Dermis microvascular lymphatic vessel endothelial cell (primary cell): ENCODE measurements around the gene BRF1. TPM values are rescaled to one million over a fixed set of nuclear protein-coding genes. Genes with fewer than 3 reads are reported as not detected.

ENCODE experiments used
- DNase-seq, 2 donors: peaks; one replicate each; pipeline versions ENCODE4 v3.0.0 to v3.0.0-alpha.2; 2010; ENCODE audit warnings: low read depth in 2 of 2
- total RNA-seq: library from RNA; depleted of rRNA; stranded (reverse); fragments of >200 nt; gene quantifications from 2 replicates; pipeline ENCODE4 v1.2.1, GENCODE V29; 2014

Gene BRF1
- total RNA-seq, 1 donor from 2014 or later = 20.8 TPM

DNA sequence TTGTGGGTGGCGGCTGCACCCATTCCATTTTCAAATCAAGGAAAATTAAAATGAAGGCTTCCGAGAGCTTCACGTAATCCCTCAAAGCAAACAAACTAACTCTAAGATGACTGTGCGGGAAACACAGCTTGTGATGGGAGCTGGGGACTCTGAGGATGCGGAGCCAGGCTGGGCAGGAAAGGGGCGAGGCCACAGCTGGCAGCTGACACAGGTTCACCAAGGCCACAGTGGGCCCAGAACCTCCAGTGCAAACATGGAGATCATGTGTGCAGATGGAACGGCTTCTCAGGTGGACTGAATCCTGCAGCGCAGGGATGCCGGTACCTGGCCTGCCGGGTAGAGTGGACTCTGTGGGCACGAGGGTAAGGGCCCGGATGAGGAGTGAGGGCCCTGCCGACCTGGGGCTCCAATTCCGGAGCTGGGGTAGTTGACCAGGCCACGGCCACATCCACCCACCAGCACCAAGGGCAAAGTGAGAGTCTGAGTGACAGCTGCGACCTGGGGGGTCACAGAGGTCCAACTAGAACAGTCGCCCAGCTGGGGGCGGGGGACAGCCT is 71.6 kb downstream of the BRF1 start:
- no peak for DNase-seq

DNA sequence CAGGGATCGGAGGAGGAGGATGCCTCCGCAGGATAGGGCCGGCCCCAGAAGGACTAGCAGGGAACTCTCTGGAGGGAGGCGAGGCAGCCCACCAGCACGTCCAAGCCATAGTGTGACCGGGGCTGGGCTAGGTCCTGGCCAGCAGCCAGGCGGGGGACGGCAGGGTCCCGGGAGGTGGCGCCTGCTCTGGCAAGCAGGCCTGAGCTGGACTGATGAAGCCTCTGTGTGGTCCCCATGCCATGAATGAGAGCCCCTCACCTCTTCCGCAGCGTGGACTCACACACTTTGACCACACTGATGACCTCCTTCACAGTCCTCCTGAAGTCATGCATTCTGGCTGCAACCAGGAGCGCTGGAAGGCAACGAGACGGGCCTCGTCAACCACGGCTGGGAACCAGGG is 72.2 kb downstream of the BRF1 start:
- no peak for DNase-seq

DNA sequence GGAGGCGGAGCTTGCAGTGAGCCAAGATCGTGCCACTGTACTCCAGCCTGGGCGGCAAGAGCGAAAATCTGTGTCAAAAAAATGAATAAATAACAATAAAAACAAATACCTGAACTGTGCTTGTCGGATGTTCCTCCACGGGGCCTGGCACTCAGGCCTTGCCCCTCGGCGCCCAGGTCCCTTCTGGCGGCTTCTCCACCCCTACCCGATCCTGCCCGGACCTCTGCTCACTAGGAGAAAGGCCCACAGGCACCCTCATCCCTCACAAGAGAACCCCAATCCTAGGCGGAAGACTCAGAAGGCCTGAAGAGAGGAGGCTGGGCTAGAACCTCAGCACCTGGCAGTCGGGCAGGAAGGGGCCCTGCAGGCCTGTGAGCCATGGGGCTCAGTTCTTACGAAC is 73.5 kb downstream of the BRF1 start:
- DNase-seq = no peak

GRCh38 chr14:105226198-105226597 is 74.6 kb downstream of the BRF1 start:
- DNase-seq = no peak

- no peak for DNase-seq
These were observed 75.8 kb downstream of the BRF1 start for GRCh38 chr14:105224845-105225570.

- DNase-seq = no peak
These were observed 76.8 kb downstream of the BRF1 start for GRCh38 chr14:105223770-105224544.

- DNase-seq = no peak
These were observed 77.5 kb downstream of the BRF1 start for GRCh38 chr14:105223260-105223659.

DNA sequence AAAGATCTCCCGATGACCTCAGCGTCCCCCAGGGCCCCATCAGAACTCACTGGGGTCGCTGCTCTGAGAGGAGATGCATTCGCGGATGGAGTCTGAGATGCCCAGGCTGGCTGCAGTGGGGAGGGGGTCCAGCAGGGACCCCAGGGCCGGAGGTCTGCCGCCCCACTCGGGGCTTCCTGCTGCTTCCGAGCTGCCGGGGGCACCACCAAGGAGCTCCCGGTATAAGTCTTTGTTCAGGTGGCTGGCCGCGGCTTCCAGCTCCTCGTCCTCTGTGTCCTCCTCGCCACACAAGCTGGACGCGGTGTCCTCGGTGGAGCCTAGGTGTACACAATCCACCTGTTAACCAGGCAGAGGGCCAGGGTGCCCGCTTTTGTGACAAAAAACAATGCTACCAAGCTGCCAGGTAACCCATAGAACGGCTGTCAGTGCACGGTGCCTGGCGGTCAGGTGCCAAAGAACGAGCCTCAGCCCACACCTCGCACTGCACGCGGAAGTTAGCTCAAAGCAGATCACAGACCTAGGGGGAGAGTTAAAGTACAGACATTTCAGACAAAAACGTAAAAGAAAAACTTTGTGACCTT is 79.1 kb downstream of the BRF1 start:
- DNase-seq = no peak

DNA sequence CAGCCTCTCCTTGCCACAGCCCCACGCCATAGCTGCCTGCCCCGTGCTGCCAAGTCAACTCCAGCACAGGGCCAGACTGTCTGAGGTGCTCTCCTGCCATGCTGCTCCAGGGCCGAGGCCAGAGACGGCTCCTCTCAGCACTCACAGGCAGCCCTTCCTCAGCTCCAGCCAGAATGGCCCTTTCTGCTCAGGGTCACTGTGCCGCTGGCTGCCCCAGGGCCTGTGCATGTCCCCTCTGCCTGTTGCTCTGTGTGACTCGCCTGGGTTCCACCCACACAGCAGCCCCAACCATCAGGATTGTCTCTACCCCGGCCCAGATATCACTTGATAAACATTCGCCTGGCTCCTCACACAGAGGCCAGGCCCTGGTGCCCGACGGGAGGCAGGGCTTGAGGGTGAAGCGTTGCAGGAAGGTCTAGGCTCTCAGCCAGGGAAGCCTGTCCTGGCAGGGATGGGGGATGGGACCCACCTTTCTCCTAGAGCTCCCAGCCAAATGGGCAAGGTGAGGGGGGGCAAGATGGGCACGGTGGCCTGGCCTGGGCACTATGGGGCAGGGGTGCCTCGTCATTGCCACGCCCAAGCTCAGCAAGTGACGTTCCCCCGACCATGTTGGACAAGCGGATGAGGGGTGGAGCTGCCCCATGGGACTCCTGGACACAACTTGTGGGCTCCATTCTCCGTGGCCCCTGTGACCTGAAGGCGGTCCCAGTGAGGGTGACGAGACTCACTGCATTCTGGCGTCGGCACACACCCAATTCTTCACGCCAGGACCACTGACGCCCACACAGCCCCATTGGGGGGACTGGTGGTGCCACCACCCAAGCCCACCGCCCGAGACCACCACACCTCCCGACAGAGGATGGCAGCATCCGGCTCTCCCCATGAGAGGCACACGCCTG is 79.9 kb downstream of the BRF1 start:
- no peak for DNase-seq

DNA sequence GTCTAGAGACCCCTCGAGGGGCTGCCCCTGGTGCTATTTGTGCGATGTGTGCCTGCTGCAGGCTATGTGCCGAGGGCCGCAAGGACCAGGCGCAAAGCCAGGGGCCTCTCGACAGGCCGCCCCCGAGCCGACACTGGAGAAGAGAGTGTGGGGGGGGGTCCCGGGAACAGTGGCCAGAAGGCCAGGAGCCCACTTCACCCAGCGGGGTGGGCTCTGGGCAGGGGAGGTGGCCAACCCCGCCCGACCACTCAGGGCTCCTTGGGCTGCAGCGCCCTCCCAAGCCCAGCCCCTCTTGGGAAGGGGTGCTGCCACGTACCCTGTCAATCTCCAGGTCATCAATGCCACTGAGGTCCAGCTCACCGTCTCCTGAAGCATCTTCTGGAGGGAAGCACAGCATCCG is 81.0 kb downstream of the BRF1 start:
- DNase-seq = no peak

DNA sequence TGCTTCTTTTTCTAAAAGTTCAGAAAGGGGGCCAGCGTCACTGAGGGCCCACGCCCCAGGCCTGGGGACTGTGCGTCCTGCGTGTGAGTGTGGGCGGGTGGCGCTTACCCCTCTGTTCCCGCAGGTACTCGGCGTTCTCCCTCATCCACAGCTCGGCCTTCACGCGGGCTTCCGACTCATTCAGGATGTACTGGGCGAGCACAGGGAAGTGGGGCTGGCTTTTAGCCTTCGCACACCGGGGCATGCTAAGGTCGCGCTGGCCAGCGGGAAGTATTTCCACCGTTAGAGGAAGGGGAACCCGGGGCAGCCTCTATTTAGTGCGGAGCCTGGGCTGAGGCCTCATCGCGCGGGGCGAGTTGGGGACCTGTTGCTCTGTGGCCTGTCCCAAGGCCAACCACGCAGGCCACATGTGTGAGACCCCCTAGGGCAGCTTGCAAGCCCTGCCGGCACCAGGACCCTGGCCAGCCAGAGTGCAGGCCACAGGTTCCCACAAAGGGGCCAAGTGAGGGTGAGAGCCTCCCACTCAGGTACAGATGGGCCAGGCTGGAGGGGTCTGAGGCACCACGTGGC is 81.7 kb downstream of the BRF1 start:
- no peak for DNase-seq

- DNase-seq = no peak
These were observed 82.2 kb downstream of the BRF1 start for GRCh38 chr14:105218611-105219010.

- DNase-seq = no peak
These were observed 83.0 kb downstream of the BRF1 start for GRCh38 chr14:105217774-105218173.

GRCh38 chr14:105216490-105217247 is 84.1 kb downstream of the BRF1 start:
- DNase-seq = no peak

- DNase-seq = no peak
These were observed 85.2 kb downstream of the BRF1 start for GRCh38 chr14:105215602-105216001.

DNA sequence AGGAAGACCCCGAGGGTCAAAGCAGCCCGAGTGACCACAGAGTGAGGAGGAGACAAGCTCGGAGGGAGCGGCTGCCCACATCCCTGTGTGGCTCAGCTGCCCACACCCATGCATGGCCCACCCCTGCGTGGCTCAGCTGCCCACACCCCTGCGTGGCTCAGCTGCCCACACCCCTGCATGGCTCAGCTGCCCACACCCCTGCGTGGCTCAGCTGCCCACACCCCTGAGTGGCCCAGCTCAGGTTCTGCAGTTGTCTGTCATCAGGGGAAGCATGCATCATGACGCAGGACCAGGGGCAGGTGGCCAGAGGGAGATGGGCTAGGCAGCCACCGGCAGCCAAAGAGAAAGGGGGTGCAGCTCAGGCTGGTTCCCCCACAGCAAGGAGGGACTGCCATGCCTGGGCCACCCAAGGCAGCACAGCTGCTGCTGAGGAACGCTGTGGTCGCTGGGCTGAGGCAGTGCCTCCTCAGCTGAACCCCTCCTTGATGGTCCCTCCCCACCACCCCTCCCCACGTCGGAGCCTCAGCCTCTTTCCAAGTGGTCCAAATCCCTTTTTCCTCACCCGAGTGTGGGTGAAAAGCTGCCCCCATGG is 86.4 kb downstream of the BRF1 start:
- DNase-seq = no peak

DNA sequence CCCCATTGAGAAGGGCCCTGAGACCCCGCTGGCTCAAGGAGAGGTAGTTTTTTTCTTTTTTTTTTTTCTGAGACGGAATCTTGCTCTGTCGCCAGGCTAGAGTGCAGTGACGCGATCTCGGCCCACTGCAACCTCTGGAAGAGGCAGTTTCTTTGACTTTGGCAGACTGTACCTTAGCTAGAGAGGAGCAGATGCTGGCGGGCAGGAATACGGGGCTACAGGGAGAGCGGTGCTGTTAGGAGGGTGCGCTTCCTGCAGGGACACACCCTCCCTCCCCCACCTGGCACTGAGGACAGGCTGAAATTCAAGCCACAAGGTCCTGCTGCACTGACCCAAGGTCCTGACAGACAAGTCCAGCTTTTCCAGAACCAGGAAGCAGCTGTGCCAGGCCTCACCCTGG is 87.4 kb downstream of the BRF1 start:
- no peak for DNase-seq

- DNase-seq = no peak
These were observed 88.1 kb downstream of the BRF1 start for GRCh38 chr14:105212541-105213300.

- DNase-seq = no peak
These were observed 89.1 kb downstream of the BRF1 start for GRCh38 chr14:105211758-105212089.
